ENCODE results near the gene CFAP298.

Gene CFAP298

DNA sequence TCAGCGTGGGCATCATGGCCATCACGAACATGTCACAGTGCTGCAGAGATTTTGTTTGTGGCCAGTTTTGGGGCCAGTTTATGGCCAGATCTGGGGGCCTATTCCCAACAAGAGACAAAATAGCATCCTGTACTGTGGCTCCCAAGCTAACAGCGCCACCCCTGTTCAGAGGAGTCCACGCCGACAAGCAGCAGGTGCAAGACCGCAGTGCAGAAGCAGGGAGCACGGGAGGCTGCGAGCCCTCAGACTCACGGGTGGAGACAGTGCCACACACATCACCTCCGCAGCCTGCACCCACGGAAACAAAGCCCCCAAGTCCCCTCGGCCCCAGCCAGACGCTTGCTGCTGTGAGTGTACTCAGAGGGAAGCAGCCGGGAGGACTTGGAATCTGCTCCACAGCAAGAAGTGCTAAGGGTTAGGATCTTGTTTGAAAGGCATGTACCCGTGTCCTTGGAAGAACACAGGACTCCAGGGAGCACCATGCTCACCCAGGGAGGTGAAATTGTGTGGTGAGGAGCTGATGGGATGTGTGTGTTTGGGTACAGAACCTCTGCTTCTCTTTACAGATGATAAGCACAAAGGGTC is 34.0 kb downstream of the CFAP298 start:
- peak; percentile 92 for ATAC-seq
- TF ChIP-seq TOX (CRISPR knock-in tag; IDR thresholded peaks at IDR 0.05; ENCODE audit: borderline replicate concordance): no peak
- TF ChIP-seq ZNF70 (CRISPR knock-in tag; IDR thresholded peaks at IDR 0.05): no peak
- TF ChIP-seq ZNF8 (CRISPR knock-in tag; IDR thresholded peaks at IDR 0.05): no peak
- TF ChIP-seq TCF4 (CRISPR knock-in tag; IDR thresholded peaks at IDR 0.05; ENCODE audit: borderline replicate concordance): no peak
- TF ChIP-seq GLIS3 (CRISPR knock-in tag; IDR thresholded peaks at IDR 0.05): no peak
- TF ChIP-seq SNAI2 (CRISPR knock-in tag; IDR thresholded peaks at IDR 0.05): no peak
- TF ChIP-seq OSR1 (CRISPR knock-in tag; IDR thresholded peaks at IDR 0.05): no peak
- TF ChIP-seq ZC3H10 (CRISPR knock-in tag; IDR thresholded peaks at IDR 0.05): no peak
- TF ChIP-seq, protein P1, sequence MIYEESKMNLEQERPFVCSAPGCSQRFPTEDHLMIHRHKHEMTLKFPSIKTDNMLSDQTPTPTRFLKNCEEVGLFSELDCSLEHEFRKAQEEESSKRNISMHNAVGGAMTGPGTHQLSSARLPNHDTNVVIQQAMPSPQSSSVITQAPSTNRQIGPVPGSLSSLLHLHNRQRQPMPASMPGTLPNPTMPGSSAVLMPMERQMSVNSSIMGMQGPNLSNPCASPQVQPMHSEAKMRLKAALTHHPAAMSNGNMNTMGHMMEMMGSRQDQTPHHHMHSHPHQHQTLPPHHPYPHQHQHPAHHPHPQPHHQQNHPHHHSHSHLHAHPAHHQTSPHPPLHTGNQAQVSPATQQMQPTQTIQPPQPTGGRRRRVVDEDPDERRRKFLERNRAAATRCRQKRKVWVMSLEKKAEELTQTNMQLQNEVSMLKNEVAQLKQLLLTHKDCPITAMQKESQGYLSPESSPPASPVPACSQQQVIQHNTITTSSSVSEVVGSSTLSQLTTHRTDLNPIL (CRISPR knock-in tag; IDR thresholded peaks at IDR 0.05; ENCODE audit: low read depth): no peak
- no peak for TF ChIP-seq ARNTL (CRISPR knock-in tag; IDR thresholded peaks at IDR 0.05; ENCODE audit: borderline replicate concordance, low read depth)
- TF ChIP-seq ZFP30 (CRISPR knock-in tag; IDR thresholded peaks at IDR 0.05): no peak

DNA sequence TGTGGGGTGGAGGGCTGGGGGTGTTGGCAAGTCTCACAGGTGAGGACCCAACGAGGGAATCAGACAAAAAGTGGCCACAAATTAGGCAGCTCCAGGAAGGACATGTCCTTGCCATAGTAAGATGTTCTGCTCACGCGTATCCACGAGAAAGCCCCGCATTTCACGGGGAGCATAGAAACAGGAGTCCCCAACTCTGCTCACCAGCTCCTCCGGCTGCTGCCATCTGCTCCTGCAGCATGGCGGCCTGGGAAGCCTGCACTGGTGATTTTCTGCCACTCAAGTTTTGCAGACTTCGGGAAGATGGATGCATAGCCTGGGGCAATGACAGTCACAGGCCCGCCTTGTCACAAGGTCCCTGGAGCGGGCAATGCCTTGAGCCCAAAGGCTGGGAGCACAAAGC is 36.2 kb downstream of the CFAP298 start:
- no peak for ATAC-seq
- TF ChIP-seq PPARA (CRISPR knock-in tag; IDR thresholded peaks at IDR 0.05; ENCODE audit: borderline replicate concordance) (no peak), ZNF70 (CRISPR knock-in tag; IDR thresholded peaks at IDR 0.05) (no peak), ESRRG (CRISPR knock-in tag; IDR thresholded peaks at IDR 0.05) (no peak), CSDC2 (CRISPR knock-in tag; IDR thresholded peaks at IDR 0.05) (no peak), ZC3H10 (CRISPR knock-in tag; IDR thresholded peaks at IDR 0.05) (no peak), ZFP3 (CRISPR knock-in tag; IDR thresholded peaks at IDR 0.05) (no peak)

DNA sequence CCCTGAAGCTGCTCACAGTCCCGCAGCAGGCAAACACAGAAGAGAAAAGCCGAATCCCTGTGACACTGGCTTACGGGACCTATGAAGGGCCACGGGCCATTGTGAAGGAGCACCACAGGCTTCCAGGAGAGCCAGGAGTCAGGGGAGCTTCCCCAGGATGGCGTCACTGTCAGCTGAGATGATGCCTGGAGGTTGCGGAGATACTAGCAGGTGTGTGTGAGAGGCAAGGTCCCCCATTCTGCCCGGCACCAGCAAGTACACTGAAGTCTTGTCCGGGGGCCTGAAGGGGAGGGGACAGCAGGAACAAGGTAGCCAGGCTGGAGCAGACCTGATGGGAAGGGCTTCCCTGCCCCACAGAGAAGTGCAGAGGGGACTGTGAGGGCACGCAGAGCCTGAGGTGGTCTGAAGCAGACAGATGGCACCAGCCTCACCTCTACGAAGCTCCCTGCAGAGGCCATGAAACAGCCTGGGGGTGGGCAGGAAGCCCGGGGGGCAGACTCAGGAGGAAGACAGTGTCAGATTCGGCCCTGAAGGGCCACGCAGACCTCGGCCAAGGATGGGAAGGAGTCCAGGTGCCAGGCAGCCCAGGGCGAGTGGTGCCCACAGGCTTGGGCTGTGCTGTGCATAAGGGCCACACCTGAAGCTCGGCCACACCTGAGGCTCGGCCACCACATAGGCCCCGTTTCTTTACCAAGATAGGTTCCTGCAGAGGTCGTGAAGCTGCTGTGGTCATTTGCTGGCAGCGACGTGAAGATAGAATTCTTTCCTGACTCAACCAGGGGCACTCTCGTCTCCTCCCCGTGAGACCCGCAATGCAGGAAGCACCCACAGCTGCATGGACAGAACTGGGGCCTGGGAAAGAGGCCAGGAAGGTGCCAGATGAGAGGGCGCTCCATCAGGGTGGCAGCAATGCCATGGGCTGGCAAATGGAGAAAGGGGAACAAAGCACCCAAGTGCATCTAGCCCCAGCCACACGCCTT is 36.9 kb downstream of the CFAP298 start:
- TF ChIP-seq CSDC2 (CRISPR knock-in tag; IDR thresholded peaks at IDR 0.05): no peak
- ATAC-seq: no peak

DNA sequence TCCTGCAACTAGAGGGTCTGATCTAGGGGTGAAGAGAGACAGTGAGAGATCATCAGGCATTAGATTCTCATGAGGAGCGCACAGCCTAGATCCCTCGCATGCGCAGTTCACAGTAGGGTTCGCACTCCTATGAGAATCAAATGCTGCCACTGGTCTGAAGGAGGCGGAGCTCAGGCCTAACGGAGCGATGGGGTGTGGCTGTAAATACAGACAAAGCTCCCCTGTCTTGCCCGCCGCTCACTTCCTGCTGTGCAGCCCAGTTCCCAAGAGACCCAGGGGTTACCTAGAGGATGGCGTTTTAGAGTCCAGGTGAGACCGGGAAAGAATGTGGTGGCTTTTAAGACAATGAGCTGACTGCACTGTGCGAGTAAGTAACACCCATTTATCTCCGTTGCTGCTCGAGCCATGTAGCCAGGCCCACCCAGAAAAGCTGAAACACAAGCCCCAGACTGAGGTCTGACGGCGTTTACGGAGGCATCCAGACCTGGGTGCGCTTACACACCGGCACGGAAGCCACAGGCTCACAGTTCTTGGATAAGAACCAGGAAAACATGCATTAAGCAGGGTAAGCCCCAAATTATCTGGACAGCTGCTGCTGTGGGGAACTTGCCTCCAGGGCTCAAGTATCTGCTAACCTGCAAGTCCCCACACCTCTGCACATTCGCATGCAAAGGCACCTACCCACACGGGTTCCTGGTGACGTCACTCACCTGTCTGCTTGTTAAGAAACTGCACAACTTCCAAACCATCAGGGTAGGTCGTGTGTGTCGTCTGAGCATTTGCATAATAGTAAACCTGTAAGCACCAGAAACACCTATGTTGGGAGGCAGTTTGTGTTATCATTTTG is 39.4 kb downstream of the CFAP298 start:
- TF ChIP-seq TOX (CRISPR knock-in tag; IDR thresholded peaks at IDR 0.05; ENCODE audit: borderline replicate concordance): no peak
- TF ChIP-seq ZFP3 (CRISPR knock-in tag; IDR thresholded peaks at IDR 0.05): no peak
- no peak for TF ChIP-seq ESRRG (CRISPR knock-in tag; IDR thresholded peaks at IDR 0.05)
- no peak for TF ChIP-seq ZNF8 (CRISPR knock-in tag; IDR thresholded peaks at IDR 0.05)
- TF ChIP-seq TCF4 (CRISPR knock-in tag; IDR thresholded peaks at IDR 0.05; ENCODE audit: borderline replicate concordance): no peak
- TF ChIP-seq OSR1 (CRISPR knock-in tag; IDR thresholded peaks at IDR 0.05): no peak
- TF ChIP-seq, protein P2, sequence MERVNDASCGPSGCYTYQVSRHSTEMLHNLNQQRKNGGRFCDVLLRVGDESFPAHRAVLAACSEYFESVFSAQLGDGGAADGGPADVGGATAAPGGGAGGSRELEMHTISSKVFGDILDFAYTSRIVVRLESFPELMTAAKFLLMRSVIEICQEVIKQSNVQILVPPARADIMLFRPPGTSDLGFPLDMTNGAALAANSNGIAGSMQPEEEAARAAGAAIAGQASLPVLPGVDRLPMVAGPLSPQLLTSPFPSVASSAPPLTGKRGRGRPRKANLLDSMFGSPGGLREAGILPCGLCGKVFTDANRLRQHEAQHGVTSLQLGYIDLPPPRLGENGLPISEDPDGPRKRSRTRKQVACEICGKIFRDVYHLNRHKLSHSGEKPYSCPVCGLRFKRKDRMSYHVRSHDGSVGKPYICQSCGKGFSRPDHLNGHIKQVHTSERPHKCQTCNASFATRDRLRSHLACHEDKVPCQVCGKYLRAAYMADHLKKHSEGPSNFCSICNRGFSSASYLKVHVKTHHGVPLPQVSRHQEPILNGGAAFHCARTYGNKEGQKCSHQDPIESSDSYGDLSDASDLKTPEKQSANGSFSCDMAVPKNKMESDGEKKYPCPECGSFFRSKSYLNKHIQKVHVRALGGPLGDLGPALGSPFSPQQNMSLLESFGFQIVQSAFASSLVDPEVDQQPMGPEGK (CRISPR knock-in tag; IDR thresholded peaks at IDR 0.05; ENCODE audit: borderline replicate concordance): no peak
- TF ChIP-seq, protein P3, sequence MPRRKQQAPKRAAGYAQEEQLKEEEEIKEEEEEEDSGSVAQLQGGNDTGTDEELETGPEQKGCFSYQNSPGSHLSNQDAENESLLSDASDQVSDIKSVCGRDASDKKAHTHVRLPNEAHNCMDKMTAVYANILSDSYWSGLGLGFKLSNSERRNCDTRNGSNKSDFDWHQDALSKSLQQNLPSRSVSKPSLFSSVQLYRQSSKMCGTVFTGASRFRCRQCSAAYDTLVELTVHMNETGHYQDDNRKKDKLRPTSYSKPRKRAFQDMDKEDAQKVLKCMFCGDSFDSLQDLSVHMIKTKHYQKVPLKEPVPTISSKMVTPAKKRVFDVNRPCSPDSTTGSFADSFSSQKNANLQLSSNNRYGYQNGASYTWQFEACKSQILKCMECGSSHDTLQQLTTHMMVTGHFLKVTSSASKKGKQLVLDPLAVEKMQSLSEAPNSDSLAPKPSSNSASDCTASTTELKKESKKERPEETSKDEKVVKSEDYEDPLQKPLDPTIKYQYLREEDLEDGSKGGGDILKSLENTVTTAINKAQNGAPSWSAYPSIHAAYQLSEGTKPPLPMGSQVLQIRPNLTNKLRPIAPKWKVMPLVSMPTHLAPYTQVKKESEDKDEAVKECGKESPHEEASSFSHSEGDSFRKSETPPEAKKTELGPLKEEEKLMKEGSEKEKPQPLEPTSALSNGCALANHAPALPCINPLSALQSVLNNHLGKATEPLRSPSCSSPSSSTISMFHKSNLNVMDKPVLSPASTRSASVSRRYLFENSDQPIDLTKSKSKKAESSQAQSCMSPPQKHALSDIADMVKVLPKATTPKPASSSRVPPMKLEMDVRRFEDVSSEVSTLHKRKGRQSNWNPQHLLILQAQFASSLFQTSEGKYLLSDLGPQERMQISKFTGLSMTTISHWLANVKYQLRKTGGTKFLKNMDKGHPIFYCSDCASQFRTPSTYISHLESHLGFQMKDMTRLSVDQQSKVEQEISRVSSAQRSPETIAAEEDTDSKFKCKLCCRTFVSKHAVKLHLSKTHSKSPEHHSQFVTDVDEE (CRISPR knock-in tag; IDR thresholded peaks at IDR 0.05): no peak
- ATAC-seq: no peak

DNA sequence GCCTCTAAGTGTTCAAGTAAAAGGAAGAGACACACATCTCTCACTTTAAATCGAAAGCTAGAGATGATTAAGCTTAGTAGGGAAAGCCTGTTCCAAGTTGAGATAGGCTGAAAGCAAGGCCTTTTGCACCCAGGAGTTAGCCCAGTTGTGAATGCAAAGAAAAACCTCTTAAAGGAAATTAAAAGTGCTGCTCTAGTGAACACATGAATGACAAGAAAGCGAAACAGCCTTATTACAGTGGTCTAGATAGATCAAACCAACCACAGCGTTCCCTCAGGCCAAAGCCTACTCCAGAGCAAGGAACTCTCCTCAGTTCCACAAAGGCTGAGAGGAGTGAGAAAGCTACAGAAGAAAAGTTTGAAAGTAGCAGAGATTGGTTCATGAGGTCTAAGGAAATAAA is 41.7 kb downstream of the CFAP298 start:
- TF ChIP-seq, protein P4, sequence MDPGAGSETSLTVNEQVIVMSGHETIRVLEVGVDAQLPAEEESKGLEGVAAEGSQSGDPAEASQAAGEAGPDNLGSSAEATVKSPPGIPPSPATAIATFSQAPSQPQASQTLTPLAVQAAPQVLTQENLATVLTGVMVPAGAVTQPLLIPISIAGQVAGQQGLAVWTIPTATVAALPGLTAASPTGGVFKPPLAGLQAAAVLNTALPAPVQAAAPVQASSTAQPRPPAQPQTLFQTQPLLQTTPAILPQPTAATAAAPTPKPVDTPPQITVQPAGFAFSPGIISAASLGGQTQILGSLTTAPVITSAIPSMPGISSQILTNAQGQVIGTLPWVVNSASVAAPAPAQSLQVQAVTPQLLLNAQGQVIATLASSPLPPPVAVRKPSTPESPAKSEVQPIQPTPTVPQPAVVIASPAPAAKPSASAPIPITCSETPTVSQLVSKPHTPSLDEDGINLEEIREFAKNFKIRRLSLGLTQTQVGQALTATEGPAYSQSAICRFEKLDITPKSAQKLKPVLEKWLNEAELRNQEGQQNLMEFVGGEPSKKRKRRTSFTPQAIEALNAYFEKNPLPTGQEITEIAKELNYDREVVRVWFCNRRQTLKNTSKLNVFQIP (CRISPR knock-in tag; IDR thresholded peaks at IDR 0.05; ENCODE audit: borderline replicate concordance, low read depth): no peak
- no peak for TF ChIP-seq OSR1 (CRISPR knock-in tag; IDR thresholded peaks at IDR 0.05)
- no peak for TF ChIP-seq GLIS3 (CRISPR knock-in tag; IDR thresholded peaks at IDR 0.05)
- no peak for TF ChIP-seq ZNF8 (CRISPR knock-in tag; IDR thresholded peaks at IDR 0.05)
- no peak for TF ChIP-seq ZFP30 (CRISPR knock-in tag; IDR thresholded peaks at IDR 0.05)
- no peak for TF ChIP-seq ZNF70 (CRISPR knock-in tag; IDR thresholded peaks at IDR 0.05)
- TF ChIP-seq, protein P2 (CRISPR knock-in tag; IDR thresholded peaks at IDR 0.05; ENCODE audit: borderline replicate concordance): no peak
- TF ChIP-seq ARNTL (CRISPR knock-in tag; IDR thresholded peaks at IDR 0.05; ENCODE audit: borderline replicate concordance, low read depth): no peak
- TF ChIP-seq SNAI2 (CRISPR knock-in tag; IDR thresholded peaks at IDR 0.05): no peak
- ATAC-seq: no peak

All from SK-N-SH treated with all-trans-retinoic acid at 6 μM for 48 hours (cell line).